ENCODE data around the gene ME1.

- no peak for TF ChIP-seq CTCF (IDR thresholded peaks at IDR 0.05)
- TF ChIP-seq POLR2A (IDR thresholded peaks at IDR 0.05), result no peak
- TF ChIP-seq POLR2AphosphoS5 (IDR thresholded peaks at IDR 0.05), result no peak
Measured at GRCh38 chr6:83307849-83308248, 123.0 kb downstream of the ME1 start.

All from stomach (tissue), 4 donors.